OCI-LY3 (cell line): Measurements from ENCODE around the gene CDHR3.

Experiments
- H2AFZ ChIP-seq: fragments of 200-600, 300-600 bp; shearing (Covaris generic); 2 replicates; pipeline ENCODE4 v1.6.0; 2014; ENCODE audit warnings: antibody characterized with exemption, low read depth, low read length
- H3K27ac ChIP-seq: fragments of 200-600, 300-600 bp; sonication (generic); 2 replicates; pipeline ENCODE4 v1.5.1; 2014; ENCODE audit warnings: mild to moderate bottlenecking, low read length, moderate library complexity, mixed read lengths
- H3K27me3 ChIP-seq: fragments of 200-600, 300-600 bp; sonication (generic); 2 replicates; pipeline ENCODE4 v1.6.1; 2014; ENCODE audit warnings: low read depth, low read length, mixed read lengths
- H3K36me3 ChIP-seq: fragments of 200-600, 300-600 bp; sonication (generic); replicated peaks from 2 replicates; pipeline ENCODE3; 2014; ENCODE audit warnings: low read depth, low read length, mixed read lengths
- H3K4me1 ChIP-seq: fragments of 300-600, 200-600 bp; sonication (generic); 2 replicates; pipeline ENCODE4 v1.6.1; 2014; ENCODE audit warnings: low read length, mixed read lengths
- H3K4me2 ChIP-seq: fragments of 200-600, 300-600 bp; sonication (generic); 2 replicates; pipeline ENCODE4 v1.6.1; 2014; ENCODE audit warnings: low read length, mixed read lengths
- H3K4me3 ChIP-seq: fragments of 300-600, 200-600 bp; sonication (generic); 2 replicates; pipeline ENCODE4 v1.5.1; 2014; ENCODE audit warnings: antibody characterized with exemption, mild to moderate bottlenecking, low read length, moderate library complexity
- H3K79me2 ChIP-seq: fragments of 300-600, 200-600 bp; shearing (Covaris generic); 2 replicates; pipeline ENCODE4 v1.6.1; 2014; ENCODE audit warnings: mild to moderate bottlenecking, low read length, mixed read lengths
- H3K9ac ChIP-seq: fragments of 300-600, 200-600 bp; shearing (Covaris generic); 2 replicates; pipeline ENCODE4 v1.6.0; 2014; ENCODE audit warnings: mild to moderate bottlenecking, low read length, moderate library complexity
- H3K9me3 ChIP-seq: fragments of 200-600, 300-600 bp; shearing (Covaris generic); 2 replicates; pipeline ENCODE4 v1.6.1; 2014; ENCODE audit warnings: low read length, mixed read lengths; ENCODE audit not compliant: insufficient read depth
- H4K20me1 ChIP-seq: fragments of 200-600, 300-600 bp; sonication (generic); 2 replicates; pipeline ENCODE4 v1.6.1; 2016; ENCODE audit warnings: low read length, mixed read lengths; ENCODE audit not compliant: insufficient read depth
- CTCF ChIP-seq: fragments of 200-600, 300-600 bp; sonication (generic); IDR thresholded peaks from 2 replicates; pipeline ENCODE4 v1.5.1; 2014; ENCODE audit warnings: antibody characterized with exemption, low read length, low read depth
- EZH2phosphoT487 ChIP-seq: fragments of 200-600 bp; shearing (Covaris generic); IDR thresholded peaks from 2 replicates; pipeline ENCODE4 v1.6.1; 2018; ENCODE audit warnings: antibody characterized with exemption, mixed run types, low read depth

The CDHR3 gene

GRCh38 chr7:106022193-106022821 is 59.2 kb downstream of the CDHR3 start:
- Histone ChIP-seq H2AFZ (no peak overlapping the region), H3K27ac (peak overlapping the region; percentile 24; the same call in 1 of the 2 replicates), H3K36me3 (no peaks in the 10 kb centered on the region), H3K9ac (no peak overlapping the region), H3K27me3 (0 out of 2 replicates have a peak, but pooled peaks cover 3% of the 10 kb centered on the region), H3K9me3 (peaks cover 13% of the 10 kb centered on the region; the same call in 1 of the 2 replicates), H3K4me1 (peaks cover 31% of the 10 kb centered on the region), H4K20me1 (no peaks in the 10 kb centered on the region), H3K4me3 (no peak overlapping the region), H3K79me2 (no peaks in the 10 kb centered on the region), H3K4me2 (peak overlapping the region; percentile 56)
- no peak for TF ChIP-seq CTCF
- no peak for TF ChIP-seq EZH2phosphoT487

- Histone ChIP-seq H2AFZ (peak overlapping the region; percentile 60; the same call in 1 of the 2 replicates), H3K36me3 (no peaks in the 10 kb centered on the region), H3K4me1 (peaks cover 31% of the 10 kb centered on the region), H3K9me3 (peaks cover 13% of the 10 kb centered on the region; the same call in 1 of the 2 replicates), H3K9ac (peak overlapping the region; percentile 23; the same call in 1 of the 2 replicates), H3K79me2 (no peaks in the 10 kb centered on the region), H4K20me1 (no peaks in the 10 kb centered on the region), H3K4me2 (peak overlapping the region; percentile 56), H3K27me3 (0 out of 2 replicates have a peak, but pooled peaks cover 3% of the 10 kb centered on the region), H3K4me3 (peak overlapping the region; percentile 35), H3K27ac (peak overlapping the region; percentile 61)
- TF ChIP-seq EZH2phosphoT487 (no peak), CTCF (no peak)
Observed at GRCh38 chr7:106023369-106024322, 60.6 kb downstream of the CDHR3 start.

GRCh38 chr7:106026101-106026500 is 63.0 kb downstream of the CDHR3 start:
- Histone ChIP-seq H3K27me3 (0 out of 2 replicates have a peak, but pooled peaks cover 3% of the 10 kb centered on the region), H3K9me3 (peaks cover 13% of the 10 kb centered on the region; the same call in 1 of the 2 replicates), H3K9ac (no peak overlapping the region), H3K4me1 (peaks cover 31% of the 10 kb centered on the region), H3K36me3 (no peaks in the 10 kb centered on the region), H3K27ac (no peak overlapping the region), H3K79me2 (no peaks in the 10 kb centered on the region), H2AFZ (no peak overlapping the region), H3K4me3 (no peak overlapping the region), H3K4me2 (no peak overlapping the region), H4K20me1 (no peaks in the 10 kb centered on the region)
- TF ChIP-seq CTCF (no peak), EZH2phosphoT487 (no peak)

GRCh38 chr7:106029451-106029850 is 66.4 kb downstream of the CDHR3 start:
- TF ChIP-seq CTCF (no peak), EZH2phosphoT487 (no peak)
- no peaks in the 10 kb centered on the region for H3K36me3 ChIP-seq

More at GRCh38 chr7:106029451-106029850, 66.4 kb downstream of the CDHR3 start:
- Histone ChIP-seq H3K27ac (no peak overlapping the region), H3K4me1 (peaks cover 2% of the 10 kb centered on the region; the same call in 1 of the 2 replicates), H3K4me2 (no peak overlapping the region), H3K27me3 (peaks cover 15% of the 10 kb centered on the region), H3K4me3 (no peak overlapping the region), H3K79me2 (no peaks in the 10 kb centered on the region), H3K9me3 (no peaks in the 10 kb centered on the region), H3K9ac (no peak overlapping the region), H4K20me1 (no peaks in the 10 kb centered on the region), H2AFZ (no peak overlapping the region)
